HUES64 (cell line): ENCODE measurements around the gene LYPD6B.

Source experiments
- H3K27ac ChIP-seq: 2 replicates; pipeline ENCODE4 v1.7.0; 2013; ENCODE audit warnings: low read depth, low read length, inconsistent platforms
- H3K27me3 ChIP-seq: 2 replicates; pipeline ENCODE4 v1.6.1; 2013; ENCODE audit warnings: mild to moderate bottlenecking, low read length; ENCODE audit not compliant: insufficient read depth
- H3K36me3 ChIP-seq: 2 replicates; pipeline ENCODE4 v1.6.1; 2013; ENCODE audit warnings: mild to moderate bottlenecking, low read length; ENCODE audit not compliant: insufficient read depth
- H3K4me1 ChIP-seq: 2 replicates; pipeline ENCODE4 v1.6.1; 2013; ENCODE audit warnings: mild to moderate bottlenecking, low read length, moderate library complexity; ENCODE audit not compliant: insufficient read depth
- H3K4me3 ChIP-seq: 2 replicates; pipeline ENCODE4 v1.5.1; 2013; ENCODE audit warnings: mild to moderate bottlenecking, low read length, moderate library complexity
- H3K9ac ChIP-seq: 2 replicates; pipeline ENCODE4 v1.6.1; 2013; ENCODE audit warnings: mild to moderate bottlenecking, low read depth, low read length
- H3K9me3 ChIP-seq: 2 replicates; pipeline ENCODE4 v1.6.1; 2013; ENCODE audit warnings: low read depth, low read length; ENCODE audit not compliant: insufficient read depth
- WGBS: fragments of 150-250, 120-280 bp; methylation state at CpG from one replicate; pipeline ENCODE4 v1.1.7; 2013; ENCODE audit warnings: missing lambda C conversion rate; 5-methylcytosine and 5-hydroxymethylcytosine counted together

LYPD6B gene

DNA sequence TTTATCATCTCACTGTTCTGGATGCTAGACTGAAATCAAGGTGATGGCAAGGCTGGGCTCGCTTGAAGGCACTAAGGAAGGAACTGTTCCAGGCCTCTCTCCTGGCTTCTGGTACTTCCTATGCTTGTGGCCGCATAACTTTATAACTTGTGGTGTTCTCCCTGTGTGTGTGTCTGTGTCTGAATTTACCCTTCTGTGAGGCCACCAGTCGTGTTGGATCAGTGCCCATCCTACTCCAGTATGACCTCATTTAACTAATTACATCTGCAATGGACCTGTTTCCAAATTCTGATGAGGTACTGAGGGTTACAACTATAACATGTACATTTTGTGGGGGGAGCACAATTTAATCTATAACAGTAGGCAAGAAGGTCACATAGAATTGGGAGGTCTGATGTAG lies 41.6 kb downstream of the LYPD6B start:
- Histone ChIP-seq H3K4me3 (no peak overlapping the region), H3K27ac (no peak overlapping the region), H3K27me3 (no peaks in the 10 kb centered on the region; the same call in 1 of the 2 replicates), H3K9me3 (no peaks in the 10 kb centered on the region), H3K36me3 (no peaks in the 10 kb centered on the region), H3K9ac (no peak overlapping the region), H3K4me1 (peaks cover 66% of the 10 kb centered on the region)
- WGBS = 89% methylated on average over 3 of the region's 3 CpGs

DNA sequence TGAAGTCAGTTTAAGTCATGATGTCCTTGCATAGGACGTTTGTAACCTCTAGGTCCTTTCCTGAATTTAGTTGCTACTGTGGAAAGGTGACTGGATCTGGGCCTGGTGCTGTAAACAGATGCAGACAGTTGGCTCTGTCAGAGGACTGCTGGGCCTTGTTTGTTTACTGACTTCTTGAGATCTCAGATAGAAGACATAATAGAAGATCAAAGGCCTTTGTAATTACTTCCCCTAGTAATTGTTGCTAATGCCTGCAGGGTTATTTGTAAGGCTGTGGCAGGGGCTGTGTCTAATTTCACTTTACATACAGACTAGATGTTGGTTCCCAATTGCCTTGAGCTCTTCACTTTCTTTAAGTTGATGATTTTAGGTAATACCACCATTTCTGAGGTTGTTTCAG lies 42.5 kb downstream of the LYPD6B start:
- Histone ChIP-seq H3K4me3 (no peak overlapping the region), H3K27ac (no peak overlapping the region), H3K9me3 (no peaks in the 10 kb centered on the region), H3K36me3 (no peaks in the 10 kb centered on the region), H3K27me3 (no peaks in the 10 kb centered on the region; the same call in 1 of the 2 replicates), H3K9ac (no peak overlapping the region), H3K4me1 (peaks cover 60% of the 10 kb centered on the region)
- 0% methylated on average over 1 of the region's 1 CpG for WGBS

DNA sequence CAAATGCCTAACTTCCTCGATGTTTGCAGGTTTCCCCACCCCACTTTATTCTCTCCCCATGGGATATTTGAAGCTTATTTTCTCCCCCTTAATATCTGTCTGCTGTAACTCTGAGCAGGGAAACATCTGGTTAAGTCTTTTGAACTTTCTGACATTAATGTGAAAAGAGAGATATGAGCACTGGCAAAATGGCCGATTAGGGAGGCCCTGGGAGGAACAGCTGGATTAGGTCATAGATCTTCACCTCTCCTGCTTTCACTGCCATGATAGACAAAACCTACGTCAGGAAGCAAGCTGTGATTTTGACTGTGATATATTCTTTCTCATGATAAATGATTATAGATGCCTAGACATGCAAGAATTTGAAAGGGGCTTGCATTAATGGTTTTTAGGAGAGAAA lies 43.6 kb downstream of the LYPD6B start:
- Histone ChIP-seq H3K4me1 (peaks cover 49% of the 10 kb centered on the region), H3K9me3 (no peaks in the 10 kb centered on the region), H3K4me3 (no peak overlapping the region), H3K36me3 (no peaks in the 10 kb centered on the region), H3K27me3 (no peaks in the 10 kb centered on the region; the same call in 1 of the 2 replicates), H3K9ac (no peak overlapping the region), H3K27ac (no peak overlapping the region)
- WGBS = 56% methylated on average over 3 of the region's 3 CpGs

DNA sequence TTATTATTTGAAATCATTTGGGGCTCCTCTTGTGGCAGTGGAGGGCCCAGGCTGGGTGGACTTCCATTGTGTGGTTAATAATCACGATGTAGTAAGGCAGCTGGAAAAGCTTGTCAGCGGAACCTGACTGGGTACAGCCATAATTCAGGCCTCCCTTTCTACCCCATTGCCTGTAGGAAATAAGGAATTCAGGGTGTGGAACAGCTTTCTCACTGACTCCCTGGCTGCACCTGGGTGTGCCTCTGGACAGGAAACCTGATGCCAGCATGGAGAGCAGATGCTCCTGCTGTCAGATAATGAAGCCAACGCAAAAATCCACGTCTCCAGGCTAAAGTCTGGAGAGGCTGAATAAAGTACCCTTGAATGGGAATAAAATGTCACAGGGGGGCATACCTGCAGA lies 44.2 kb downstream of the LYPD6B start:
- Histone ChIP-seq H3K4me3 (no peak overlapping the region), H3K27me3 (no peaks in the 10 kb centered on the region; the same call in 1 of the 2 replicates), H3K36me3 (no peaks in the 10 kb centered on the region), H3K4me1 (peaks cover 42% of the 10 kb centered on the region), H3K27ac (no peak overlapping the region), H3K9ac (no peak overlapping the region), H3K9me3 (no peaks in the 10 kb centered on the region)
- 50% methylated on average over 4 of the region's 4 CpGs for WGBS

DNA sequence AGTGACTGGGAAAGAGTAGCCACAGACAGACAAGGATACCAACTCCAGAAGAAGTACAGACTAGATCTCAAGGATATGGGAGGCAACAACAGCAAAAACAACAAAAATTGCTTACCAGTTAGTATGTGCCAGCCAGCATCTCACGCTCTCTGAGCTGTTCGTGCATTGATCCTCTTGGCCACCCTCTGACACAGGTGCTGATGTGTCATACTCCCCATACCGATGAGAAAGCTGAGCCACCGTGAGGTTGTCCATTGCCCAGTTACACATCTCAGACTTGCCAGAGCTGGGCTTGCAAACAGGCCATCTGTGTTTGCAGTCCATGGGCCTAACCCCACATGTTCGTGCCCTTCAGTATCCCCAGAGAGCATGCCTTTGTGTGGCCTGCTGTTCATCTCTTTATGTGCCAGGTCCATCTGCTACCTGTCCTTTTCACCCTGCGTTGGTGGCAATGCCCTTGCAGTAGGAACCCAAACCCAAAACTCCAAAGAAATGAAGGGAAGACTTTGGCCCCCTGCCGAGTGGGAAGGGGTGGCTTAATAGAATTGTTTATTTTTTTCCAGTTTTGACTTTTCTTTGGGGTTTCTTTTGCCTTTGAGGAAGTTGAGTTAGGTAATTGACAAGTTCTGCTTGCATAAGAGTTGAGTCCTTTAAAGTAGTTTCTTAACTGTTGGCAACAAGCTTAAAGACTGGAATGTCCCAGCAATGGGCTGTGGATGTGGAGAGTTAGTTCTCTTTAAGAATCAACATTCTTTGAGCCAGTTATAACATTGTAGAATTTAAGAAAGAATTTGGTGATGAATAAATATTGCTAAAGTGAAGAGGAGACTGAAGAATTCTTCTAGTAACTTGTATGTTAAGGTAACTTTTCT lies 46.7 kb downstream of the LYPD6B start:
- Histone ChIP-seq H3K9me3 (no peaks in the 10 kb centered on the region), H3K4me3 (no peak overlapping the region), H3K4me1 (peaks cover 31% of the 10 kb centered on the region), H3K36me3 (no peaks in the 10 kb centered on the region), H3K27ac (no peak overlapping the region), H3K9ac (no peak overlapping the region), H3K27me3 (no peaks in the 10 kb centered on the region; the same call in 1 of the 2 replicates)
- 89% methylated on average over 7 of the region's 7 CpGs for WGBS

DNA sequence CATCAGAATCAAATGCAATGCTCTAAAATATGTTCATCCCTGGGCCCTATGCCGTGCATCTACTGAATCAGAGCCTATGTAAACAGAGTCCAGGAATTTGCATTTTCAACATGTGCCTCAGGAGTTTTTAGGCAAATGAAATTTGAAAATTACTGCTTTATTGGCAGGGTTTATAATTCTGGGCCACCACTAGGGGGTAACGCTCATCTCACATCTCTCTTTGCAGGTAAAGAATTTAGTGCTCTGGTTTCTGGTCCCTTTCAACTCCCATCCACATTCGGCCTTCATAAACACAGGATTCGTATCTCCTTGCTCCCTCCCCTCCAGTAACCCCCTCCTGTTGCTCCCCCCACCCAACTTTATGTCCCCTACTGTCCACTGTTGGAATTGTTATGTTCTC lies 49.3 kb downstream of the LYPD6B start:
- no peak overlapping the region for H3K4me3 ChIP-seq
- H3K9ac ChIP-seq = no peak overlapping the region
- H3K27ac ChIP-seq = no peak overlapping the region
- H3K27me3 ChIP-seq = no peaks in the 10 kb centered on the region; the same call in 1 of the 2 replicates
- peaks cover 9% of the 10 kb centered on the region for H3K4me1 ChIP-seq
- 91% methylated on average over 4 of the region's 4 CpGs for WGBS
- no peaks in the 10 kb centered on the region for H3K9me3 ChIP-seq
- H3K36me3 ChIP-seq = no peaks in the 10 kb centered on the region

DNA sequence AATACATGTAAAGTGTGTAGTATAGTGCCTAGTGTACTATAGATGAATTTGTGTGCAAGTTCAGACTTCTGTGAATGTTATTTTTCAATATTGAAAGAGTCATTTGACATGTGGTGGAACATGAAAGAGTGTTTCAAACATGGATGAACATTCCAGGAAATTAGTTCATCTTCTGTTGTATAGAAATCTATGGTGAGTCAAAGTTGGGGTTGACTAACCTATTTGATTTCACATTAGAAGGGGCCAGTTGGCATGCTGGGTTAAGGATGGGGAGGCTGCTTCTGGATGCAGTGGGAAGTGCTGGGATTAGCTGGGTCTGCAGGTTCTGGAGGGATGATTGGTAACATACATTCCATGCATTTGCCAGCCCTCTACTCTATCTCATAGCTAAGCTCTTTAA lies 50.6 kb downstream of the LYPD6B start:
- no peak overlapping the region for H3K9ac ChIP-seq
- no peak overlapping the region for H3K27ac ChIP-seq
- no peaks in the 10 kb centered on the region for H3K36me3 ChIP-seq
- 0 out of 2 replicates have a peak, but pooled peaks cover under 1% of the 10 kb centered on the region for H3K4me1 ChIP-seq
- H3K27me3 ChIP-seq = no peaks in the 10 kb centered on the region
- H3K4me3 ChIP-seq = no peak overlapping the region
- no peaks in the 10 kb centered on the region for H3K9me3 ChIP-seq

DNA sequence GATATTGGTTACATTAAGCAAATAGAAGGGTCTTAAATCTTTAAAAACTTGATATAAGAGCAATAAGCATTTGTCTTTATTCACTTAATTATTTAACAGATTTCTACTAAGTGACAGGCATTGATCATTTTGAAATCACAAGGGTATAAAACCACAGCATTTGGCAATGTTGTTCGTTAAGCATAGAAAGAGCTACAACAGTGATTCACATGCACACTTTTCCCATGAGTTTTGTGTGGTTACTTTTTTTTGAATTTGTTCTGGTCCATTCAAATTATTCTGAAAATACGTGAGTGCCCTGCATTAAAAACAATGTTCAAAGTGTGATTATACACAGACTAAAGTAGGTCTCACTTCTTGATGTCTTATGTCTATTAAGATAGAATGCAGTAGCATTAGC lies 52.2 kb downstream of the LYPD6B start:
- Histone ChIP-seq H3K27ac (no peak overlapping the region), H3K4me3 (no peak overlapping the region), H3K36me3 (no peaks in the 10 kb centered on the region), H3K9ac (no peak overlapping the region), H3K27me3 (no peaks in the 10 kb centered on the region), H3K4me1 (peaks cover 7% of the 10 kb centered on the region; the same call in 1 of the 2 replicates), H3K9me3 (no peaks in the 10 kb centered on the region)
- WGBS = 83% methylated on average over 2 of the region's 2 CpGs

DNA sequence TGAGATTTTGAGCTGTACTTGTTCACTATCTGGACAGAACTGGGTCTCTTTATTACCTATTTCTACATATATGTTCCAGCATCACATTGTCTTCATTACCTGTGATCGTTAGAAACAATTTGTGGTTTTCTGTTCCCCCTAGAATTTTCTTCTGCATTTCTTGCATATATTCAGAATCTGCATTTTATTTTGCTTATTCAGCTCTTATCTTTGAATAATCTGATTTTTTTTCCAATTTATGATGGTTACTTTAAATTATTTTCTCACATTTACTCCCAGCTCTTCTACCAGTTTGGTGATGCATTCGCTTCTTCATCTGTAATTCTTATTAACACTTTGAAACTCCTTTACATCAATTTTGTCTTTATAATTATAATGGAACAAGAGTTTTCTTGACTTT lies 55.1 kb downstream of the LYPD6B start:
- Histone ChIP-seq H3K4me1 (peaks cover 7% of the 10 kb centered on the region; the same call in 1 of the 2 replicates), H3K27me3 (no peaks in the 10 kb centered on the region), H3K27ac (no peak overlapping the region), H3K9me3 (no peaks in the 10 kb centered on the region), H3K4me3 (no peak overlapping the region), H3K9ac (no peak overlapping the region), H3K36me3 (no peaks in the 10 kb centered on the region)
- 100% methylated on average over 1 of the region's 2 CpGs for WGBS

DNA sequence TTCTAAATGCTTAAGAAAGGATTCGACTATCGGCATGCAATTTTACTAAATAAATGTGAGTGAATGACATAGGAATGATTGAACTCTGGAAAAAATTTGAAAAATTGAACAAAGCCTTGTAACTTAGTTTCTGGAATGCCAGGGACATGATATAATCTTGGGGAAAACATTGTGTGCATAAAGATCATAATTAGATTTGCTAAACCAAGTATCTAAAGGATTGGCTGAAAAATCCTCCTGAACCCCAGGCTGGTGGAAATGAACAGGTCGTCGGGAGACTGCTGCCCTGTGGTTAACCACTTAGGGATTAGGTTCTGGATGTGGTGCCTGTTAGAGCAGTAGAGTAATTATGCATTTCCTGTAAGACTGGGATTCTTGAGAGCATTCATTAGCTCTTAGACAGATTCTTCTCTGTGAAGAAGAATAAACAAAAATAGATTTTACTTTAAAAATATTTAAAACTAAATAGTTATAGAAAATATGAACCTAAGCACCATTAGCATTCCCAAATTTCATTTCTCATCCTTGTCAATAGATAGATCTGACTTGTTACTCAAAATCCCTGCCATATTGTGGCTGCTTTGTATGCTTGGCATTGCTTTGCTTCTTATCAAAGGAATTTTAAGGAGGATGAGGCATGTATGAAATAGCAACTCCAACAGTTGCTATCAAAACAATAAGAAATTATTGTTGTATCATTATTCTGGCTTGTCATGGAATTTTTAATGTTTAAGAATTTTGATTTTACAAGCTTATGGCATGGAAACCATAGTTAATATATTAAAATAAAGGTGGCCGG lies 55.9 kb downstream of the LYPD6B start:
- H3K27me3 ChIP-seq = no peaks in the 10 kb centered on the region
- H3K36me3 ChIP-seq = no peaks in the 10 kb centered on the region
- 79% methylated on average over 5 of the region's 5 CpGs for WGBS
- no peaks in the 10 kb centered on the region for H3K9me3 ChIP-seq
- no peak overlapping the region for H3K9ac ChIP-seq
- H3K4me1 ChIP-seq = peaks cover 7% of the 10 kb centered on the region; the same call in 1 of the 2 replicates
- no peak overlapping the region for H3K4me3 ChIP-seq
- H3K27ac ChIP-seq = no peak overlapping the region

DNA sequence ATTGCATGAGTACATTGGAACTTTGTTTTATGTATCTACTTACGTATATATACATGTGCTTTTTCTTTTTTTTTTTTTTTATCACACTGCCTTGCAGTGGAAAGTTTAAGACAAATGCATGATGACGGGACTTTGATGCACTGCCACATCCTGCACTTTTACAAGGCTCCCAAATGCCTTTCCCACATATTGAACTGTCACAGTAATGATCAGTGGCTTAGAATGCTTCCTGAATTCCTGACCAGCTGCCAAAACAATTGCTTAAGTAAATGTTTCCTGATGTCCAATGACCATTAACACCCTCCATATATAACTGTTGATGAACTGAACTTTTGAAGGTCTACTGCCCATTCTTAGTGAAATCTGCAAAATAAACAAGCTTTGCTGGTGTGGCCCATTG lies 60.2 kb downstream of the LYPD6B start:
- 97% methylated on average over 1 of the region's 2 CpGs for WGBS
- Histone ChIP-seq H3K36me3 (no peaks in the 10 kb centered on the region), H3K4me1 (peaks cover 7% of the 10 kb centered on the region; the same call in 1 of the 2 replicates), H3K9me3 (no peaks in the 10 kb centered on the region), H3K9ac (no peak overlapping the region), H3K27me3 (no peaks in the 10 kb centered on the region), H3K27ac (no peak overlapping the region), H3K4me3 (no peak overlapping the region)
